ENCODE measurements around the gene LDHB.

Gene LDHB

DNA sequence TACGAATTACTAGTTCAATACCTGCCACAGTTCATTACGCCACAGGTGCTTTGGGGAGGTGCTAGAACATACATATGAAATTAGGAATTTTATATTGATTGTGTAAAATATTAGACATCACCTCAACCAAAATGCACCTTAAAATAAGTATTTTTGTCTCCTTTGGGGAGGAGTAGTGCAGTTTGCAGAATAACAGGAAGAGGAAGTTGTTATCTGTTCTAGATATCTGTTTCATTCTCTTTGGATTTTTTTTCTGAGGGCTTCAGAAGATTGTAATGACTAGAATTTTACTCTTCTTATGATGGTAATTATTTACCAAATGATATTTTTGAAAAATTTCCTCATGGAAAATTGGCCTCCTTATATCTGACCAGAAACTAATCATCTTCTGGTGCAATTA lies 43.1 kb downstream of the LDHB start:
- H3K79me2 ChIP-seq (ENCODE audit: insufficient read depth, low read length), result no peaks in the 10 kb centered on the region
- no peaks in the 10 kb centered on the region for H3K27me3 ChIP-seq (ENCODE audit: low read length)
- no peak overlapping the region for H3K4me3 ChIP-seq (ENCODE audit: insufficient read depth, low read length, poor library complexity, severe bottlenecking)
- TF ChIP-seq EZH2phosphoT487 (conservative IDR thresholded peaks at IDR 0.05; ENCODE audit: low read length) (no peak), CTCF (IDR thresholded peaks at IDR 0.05; ENCODE audit: insufficient read depth, low read length, poor library complexity, severe bottlenecking) (no peak)
- H3K36me3 ChIP-seq (ENCODE audit: low read length), result no peaks in the 10 kb centered on the region
- H3F3A ChIP-seq (ENCODE audit: insufficient read depth), result no peaks in the 10 kb centered on the region
- H3K4me2 ChIP-seq (ENCODE audit: low read depth, low read length, poor library complexity, severe bottlenecking), result no peak overlapping the region
- no peak overlapping the region for H2AFZ ChIP-seq (ENCODE audit: low read depth, low read length, severe bottlenecking)
- no peaks in the 10 kb centered on the region for H3K9me3 ChIP-seq (ENCODE audit: insufficient read depth, low read length)
- no peak overlapping the region for H3K9ac ChIP-seq (ENCODE audit: low read length)
- H4K20me1 ChIP-seq (ENCODE audit: low read depth, low read length), result no peaks in the 10 kb centered on the region
- H3K27ac ChIP-seq (ENCODE audit: low read depth, low read length), result no peak overlapping the region
- no peaks in the 10 kb centered on the region for H3K9me2 ChIP-seq (replicated peaks; ENCODE audit: insufficient read depth, low read length)

DNA sequence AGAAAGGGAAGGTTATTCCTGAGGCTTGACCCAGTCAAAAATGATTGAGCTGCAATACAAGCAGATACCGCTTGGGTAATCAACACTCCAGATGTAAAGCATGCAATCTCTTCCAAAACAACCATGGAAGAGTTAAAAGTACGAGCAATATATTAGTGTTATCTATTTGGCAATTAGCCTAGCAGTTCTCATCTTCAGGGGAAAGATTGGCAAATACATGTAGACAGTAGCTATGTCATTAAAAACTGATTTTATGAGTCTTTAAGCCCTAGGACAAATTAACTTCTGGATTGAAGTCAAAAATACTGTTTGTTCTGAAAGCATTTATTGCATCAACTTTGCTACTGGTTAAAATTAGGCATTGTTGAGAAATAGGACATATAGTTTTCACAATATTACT lies 43.7 kb downstream of the LDHB start:
- H3K79me2 ChIP-seq (ENCODE audit: insufficient read depth, low read length), result no peaks in the 10 kb centered on the region
- no peak for TF ChIP-seq CTCF (IDR thresholded peaks at IDR 0.05; ENCODE audit: insufficient read depth, low read length, poor library complexity, severe bottlenecking)
- no peak for TF ChIP-seq EZH2phosphoT487 (conservative IDR thresholded peaks at IDR 0.05; ENCODE audit: low read length)
- H3K36me3 ChIP-seq (ENCODE audit: low read length), result no peaks in the 10 kb centered on the region
- no peaks in the 10 kb centered on the region for H3K9me2 ChIP-seq (replicated peaks; ENCODE audit: insufficient read depth, low read length)
- H3K4me3 ChIP-seq (ENCODE audit: insufficient read depth, low read length, poor library complexity, severe bottlenecking), result no peak overlapping the region
- H3K9ac ChIP-seq (ENCODE audit: low read length), result no peak overlapping the region
- H4K20me1 ChIP-seq (ENCODE audit: low read depth, low read length), result no peaks in the 10 kb centered on the region
- no peaks in the 10 kb centered on the region for H3K27me3 ChIP-seq (ENCODE audit: low read length)
- H3K9me3 ChIP-seq (ENCODE audit: insufficient read depth, low read length), result no peaks in the 10 kb centered on the region
- H3K4me2 ChIP-seq (ENCODE audit: low read depth, low read length, poor library complexity, severe bottlenecking), result no peak overlapping the region
- H3F3A ChIP-seq (ENCODE audit: insufficient read depth), result no peaks in the 10 kb centered on the region
- no peak overlapping the region for H3K27ac ChIP-seq (ENCODE audit: low read depth, low read length)
- no peak overlapping the region for H2AFZ ChIP-seq (ENCODE audit: low read depth, low read length, severe bottlenecking)

GRCh38 chr12:21608196-21608595 lies 49.4 kb downstream of the LDHB start:
- TF ChIP-seq EZH2phosphoT487 (conservative IDR thresholded peaks at IDR 0.05; ENCODE audit: low read length) (no peak), CTCF (IDR thresholded peaks at IDR 0.05; ENCODE audit: insufficient read depth, low read length, poor library complexity, severe bottlenecking) (no peak)
- no peaks in the 10 kb centered on the region for H3K9me3 ChIP-seq (ENCODE audit: insufficient read depth, low read length)
- no peaks in the 10 kb centered on the region for H3K9me2 ChIP-seq (replicated peaks; ENCODE audit: insufficient read depth, low read length)
- no peak overlapping the region for H3K4me3 ChIP-seq (ENCODE audit: insufficient read depth, low read length, poor library complexity, severe bottlenecking)
- no peak overlapping the region for H3K9ac ChIP-seq (ENCODE audit: low read length)
- H3K36me3 ChIP-seq (ENCODE audit: low read length), result no peaks in the 10 kb centered on the region
- no peak overlapping the region for H3K4me2 ChIP-seq (ENCODE audit: low read depth, low read length, poor library complexity, severe bottlenecking)
- H3K27me3 ChIP-seq (ENCODE audit: low read length), result no peaks in the 10 kb centered on the region
- H3K27ac ChIP-seq (ENCODE audit: low read depth, low read length), result no peak overlapping the region
- H2AFZ ChIP-seq (ENCODE audit: low read depth, low read length, severe bottlenecking), result no peak overlapping the region
- no peaks in the 10 kb centered on the region for H3F3A ChIP-seq (ENCODE audit: insufficient read depth)
- H3K79me2 ChIP-seq (ENCODE audit: insufficient read depth, low read length), result no peaks in the 10 kb centered on the region
- no peaks in the 10 kb centered on the region for H4K20me1 ChIP-seq (ENCODE audit: low read depth, low read length)

DNA sequence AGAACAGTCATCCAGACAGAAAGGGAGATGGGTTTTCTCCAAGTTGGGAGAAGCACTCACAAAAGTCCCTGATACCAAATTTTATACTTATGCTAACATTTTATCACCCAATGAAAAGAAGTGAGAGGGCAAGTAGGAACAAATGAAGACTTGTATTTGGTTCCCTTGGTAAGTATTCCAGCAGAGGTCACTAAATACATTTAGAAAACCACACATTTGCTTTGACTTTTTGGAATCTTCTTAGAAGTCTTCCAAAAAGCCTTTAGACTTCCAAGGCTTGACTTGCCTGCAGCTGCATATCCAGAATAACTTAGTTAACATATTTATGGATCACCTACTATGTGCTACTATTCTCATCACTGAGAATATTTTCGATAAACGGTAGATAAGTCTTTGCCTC lies 49.9 kb downstream of the LDHB start:
- Histone ChIP-seq H3K9me2 (replicated peaks; ENCODE audit: insufficient read depth, low read length) (no peaks in the 10 kb centered on the region), H2AFZ (ENCODE audit: low read depth, low read length, severe bottlenecking) (no peak overlapping the region), H3K4me3 (ENCODE audit: insufficient read depth, low read length, poor library complexity, severe bottlenecking) (no peak overlapping the region), H3K9ac (ENCODE audit: low read length) (no peak overlapping the region), H3K9me3 (ENCODE audit: insufficient read depth, low read length) (no peaks in the 10 kb centered on the region), H3K27ac (ENCODE audit: low read depth, low read length) (no peak overlapping the region), H3F3A (ENCODE audit: insufficient read depth) (no peaks in the 10 kb centered on the region), H3K36me3 (ENCODE audit: low read length) (no peaks in the 10 kb centered on the region), H3K79me2 (ENCODE audit: insufficient read depth, low read length) (no peaks in the 10 kb centered on the region), H3K27me3 (ENCODE audit: low read length) (no peaks in the 10 kb centered on the region), H4K20me1 (ENCODE audit: low read depth, low read length) (no peaks in the 10 kb centered on the region), H3K4me2 (ENCODE audit: low read depth, low read length, poor library complexity, severe bottlenecking) (no peak overlapping the region)
- no peak for TF ChIP-seq CTCF (IDR thresholded peaks at IDR 0.05; ENCODE audit: insufficient read depth, low read length, poor library complexity, severe bottlenecking)
- no peak for TF ChIP-seq EZH2phosphoT487 (conservative IDR thresholded peaks at IDR 0.05; ENCODE audit: low read length)

Data from SU-DHL-6 (cell line).